Fibroblast of lung (primary cell): ENCODE results near the gene KDM7A.

Experiments
- EZH2 ChIP-seq: IDR thresholded peaks from 2 replicates; pipeline ENCODE4 v1.5.1; 2012; ENCODE audit warnings: low read length, control low read depth, mild to moderate bottlenecking; ENCODE audit errors: missing control alignments
- TF ChIP-seq, protein P1 (sequence below), 2 donors: IDR thresholded peaks in 1 of 2; conservative IDR thresholded peaks in 1 of 2; 1 replicate in 1 of 2; 2 replicates in 1 of 2; pipeline ENCODE4 v1.5.1; 2011 to 2012; ENCODE audit warnings: low read length in 2 of 2, control low read depth in 1 of 2, inconsistent platforms in 1 of 2, low read depth in 1 of 2, mild to moderate bottlenecking in 1 of 2

DNA sequence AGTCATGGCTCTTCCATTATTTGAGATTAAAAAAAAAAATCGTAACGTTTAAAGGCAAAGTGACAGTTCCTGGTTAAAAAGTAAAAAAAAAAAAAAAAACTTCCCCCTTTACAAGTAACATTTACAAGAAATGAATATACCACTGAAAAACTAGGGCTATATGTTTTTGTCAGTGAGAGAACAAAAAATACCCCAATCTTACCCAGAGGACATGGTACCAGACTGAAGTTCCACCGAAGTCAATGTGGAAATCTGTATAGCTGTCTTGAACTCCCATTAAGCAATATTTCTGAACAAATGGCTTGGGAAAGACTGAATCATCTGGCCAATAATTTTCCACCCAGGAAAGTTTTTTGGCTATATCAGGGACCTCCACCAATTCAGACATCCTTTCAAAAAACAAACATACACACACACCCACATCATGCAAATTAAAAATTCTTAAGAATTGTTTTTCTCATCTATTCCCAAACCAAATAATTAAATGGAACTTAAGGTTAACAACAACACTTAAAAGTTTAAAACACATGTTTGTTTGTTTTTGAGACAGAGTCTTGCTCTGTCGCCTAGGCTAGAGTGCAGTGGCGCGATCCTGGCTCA is 50.2 kb downstream of the KDM7A start:
- TF ChIP-seq, protein P1, sequence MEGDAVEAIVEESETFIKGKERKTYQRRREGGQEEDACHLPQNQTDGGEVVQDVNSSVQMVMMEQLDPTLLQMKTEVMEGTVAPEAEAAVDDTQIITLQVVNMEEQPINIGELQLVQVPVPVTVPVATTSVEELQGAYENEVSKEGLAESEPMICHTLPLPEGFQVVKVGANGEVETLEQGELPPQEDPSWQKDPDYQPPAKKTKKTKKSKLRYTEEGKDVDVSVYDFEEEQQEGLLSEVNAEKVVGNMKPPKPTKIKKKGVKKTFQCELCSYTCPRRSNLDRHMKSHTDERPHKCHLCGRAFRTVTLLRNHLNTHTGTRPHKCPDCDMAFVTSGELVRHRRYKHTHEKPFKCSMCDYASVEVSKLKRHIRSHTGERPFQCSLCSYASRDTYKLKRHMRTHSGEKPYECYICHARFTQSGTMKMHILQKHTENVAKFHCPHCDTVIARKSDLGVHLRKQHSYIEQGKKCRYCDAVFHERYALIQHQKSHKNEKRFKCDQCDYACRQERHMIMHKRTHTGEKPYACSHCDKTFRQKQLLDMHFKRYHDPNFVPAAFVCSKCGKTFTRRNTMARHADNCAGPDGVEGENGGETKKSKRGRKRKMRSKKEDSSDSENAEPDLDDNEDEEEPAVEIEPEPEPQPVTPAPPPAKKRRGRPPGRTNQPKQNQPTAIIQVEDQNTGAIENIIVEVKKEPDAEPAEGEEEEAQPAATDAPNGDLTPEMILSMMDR (conservative IDR thresholded peaks at IDR 0.05 in 1 of 2, IDR thresholded peaks at IDR 0.05 in 1 of 2; ENCODE audit: low read depth in 1 of 2, low read length in 2 of 2): no peak
- TF ChIP-seq EZH2: no peak
